Activated naive CD8-positive, alpha-beta T cell treated with anti-CD3 and anti-CD28 coated beads, Interleukin-2, amount 50 U/mL, for 16 hours (primary cell): ENCODE data around the gene CTNNA1.
"Not testable (repeated sequence)": the region's sequence is repeated elsewhere in the genome, so short reads cannot be mapped to it uniquely, and the experiment has no call there.

Source experiments
- DNase-seq: peaks from one replicate; pipeline ENCODE4 v3.0.0-alpha.2; 2020; ENCODE audit warnings: low read depth, low spot score

The CTNNA1 gene

GRCh38 chr5:138760448-138761110 lies 7.4 kb downstream of the CTNNA1 start:
- DNase-seq: no peak

- DNase-seq: not testable (repeated sequence)
These were observed 7.9 kb downstream of the CTNNA1 start for GRCh38 chr5:138761115-138761514.

DNA sequence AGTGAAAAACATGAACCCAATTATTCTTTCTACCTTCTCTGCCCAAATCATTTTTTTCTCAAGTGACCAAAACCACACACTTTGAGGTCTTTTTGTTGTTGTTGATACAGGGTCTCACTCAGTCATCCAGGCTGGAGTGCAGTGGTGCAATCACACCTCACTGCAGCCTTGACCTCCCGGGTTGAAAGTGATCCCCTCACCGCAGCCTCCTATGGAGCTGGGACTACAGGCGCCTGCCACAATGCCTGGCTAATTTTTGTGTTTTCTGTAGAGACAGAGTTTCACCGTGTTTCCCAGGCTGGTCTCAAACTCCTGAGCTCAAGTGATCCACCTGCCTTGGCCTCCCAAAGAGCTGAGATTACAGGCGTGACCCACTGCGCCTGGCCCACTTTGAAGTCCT lies 8.4 kb downstream of the CTNNA1 start:
- DNase-seq: not testable (repeated sequence)

DNA sequence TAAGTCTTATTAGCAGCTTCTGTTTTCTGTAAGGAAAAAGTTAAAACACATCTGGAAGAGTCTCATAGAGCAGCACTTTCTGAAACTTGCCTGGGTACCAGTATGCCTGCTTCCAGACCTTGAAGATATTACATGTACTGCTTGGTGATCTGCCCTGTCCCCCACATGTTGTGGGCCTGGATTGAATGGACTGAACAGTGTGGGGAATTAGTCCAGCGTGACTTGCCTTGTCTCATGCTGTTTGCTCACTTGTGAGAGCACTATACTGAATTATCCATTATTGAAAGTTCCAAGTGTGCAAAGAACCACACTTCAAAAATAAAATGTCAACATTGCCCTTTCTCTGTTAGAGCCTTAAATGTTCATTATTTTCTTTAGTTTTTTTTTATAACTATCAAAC lies 8.9 kb downstream of the CTNNA1 start:
- DNase-seq: no peak

- DNase-seq: no peak
These were observed 10.0 kb downstream of the CTNNA1 start for GRCh38 chr5:138763037-138763778.

- DNase-seq: no peak
These were observed 17.1 kb downstream of the CTNNA1 start for GRCh38 chr5:138770291-138770690.

GRCh38 chr5:138770977-138771376 lies 17.8 kb downstream of the CTNNA1 start:
- no peak for DNase-seq

GRCh38 chr5:138772986-138773594 lies 19.9 kb downstream of the CTNNA1 start:
- no peak for DNase-seq

DNA sequence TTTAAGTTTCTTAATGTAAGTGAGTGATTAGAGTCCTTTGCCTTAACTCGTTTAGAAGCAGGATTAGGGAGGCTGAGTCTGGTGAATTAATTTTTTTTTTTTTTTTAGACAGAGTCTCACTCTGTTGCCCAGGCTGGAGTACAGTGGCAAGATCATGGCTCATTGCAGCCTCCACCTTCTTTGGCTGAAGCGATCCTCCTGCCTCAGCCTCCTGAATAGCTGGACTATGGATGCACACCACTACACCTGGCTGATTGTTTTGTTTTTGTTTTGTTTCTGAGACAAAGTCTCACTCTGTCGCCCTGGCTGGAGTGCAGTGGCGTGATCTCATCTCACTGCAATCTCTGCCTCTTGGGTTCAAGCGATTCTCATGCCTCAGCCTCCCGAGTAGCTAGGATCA lies 20.4 kb downstream of the CTNNA1 start:
- not testable (repeated sequence) for DNase-seq

- DNase-seq: no peak
These were observed 21.8 kb downstream of the CTNNA1 start for GRCh38 chr5:138775034-138775433.

- DNase-seq: no peak
These were observed 25.0 kb downstream of the CTNNA1 start for GRCh38 chr5:138778234-138778633.

DNA sequence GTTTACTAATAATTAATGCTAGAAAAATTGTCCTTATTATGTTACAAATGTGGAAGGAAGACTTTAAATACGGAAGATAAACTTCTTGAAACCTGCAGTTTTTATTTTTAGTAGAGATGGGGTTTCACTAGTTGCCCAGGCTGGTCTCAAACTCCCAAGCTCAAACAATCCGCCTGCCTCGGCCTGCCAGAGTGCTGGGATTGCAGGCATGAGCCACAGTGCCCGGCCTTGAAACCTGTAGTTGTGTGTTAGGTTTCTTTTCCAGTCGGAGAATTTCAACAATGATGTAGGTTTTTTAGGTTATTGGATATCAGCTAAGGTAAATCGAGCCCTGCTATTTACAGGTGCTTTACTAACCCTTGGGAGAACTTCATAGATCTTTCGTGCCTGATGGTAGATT lies 30.8 kb downstream of the CTNNA1 start:
- DNase-seq: no peak

DNA sequence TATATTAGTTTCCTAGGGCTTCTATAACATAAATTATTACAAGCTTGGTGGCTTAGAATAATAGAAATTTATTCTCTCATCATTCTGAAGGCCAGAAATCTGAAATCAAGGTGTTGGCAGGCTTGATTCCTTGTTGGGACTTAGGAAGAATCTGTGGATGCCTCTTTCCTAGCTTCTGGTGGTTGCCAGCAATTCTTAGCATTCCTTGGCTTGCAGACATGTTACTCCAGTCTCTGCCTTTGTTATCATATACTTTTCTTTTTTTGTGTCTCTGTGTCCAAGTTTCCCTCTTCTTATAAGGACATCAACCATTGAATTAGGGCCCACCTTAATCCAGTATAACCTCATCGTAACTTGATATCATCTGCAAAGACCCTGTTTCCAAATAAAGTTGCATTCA lies 31.4 kb downstream of the CTNNA1 start:
- no peak for DNase-seq

DNA sequence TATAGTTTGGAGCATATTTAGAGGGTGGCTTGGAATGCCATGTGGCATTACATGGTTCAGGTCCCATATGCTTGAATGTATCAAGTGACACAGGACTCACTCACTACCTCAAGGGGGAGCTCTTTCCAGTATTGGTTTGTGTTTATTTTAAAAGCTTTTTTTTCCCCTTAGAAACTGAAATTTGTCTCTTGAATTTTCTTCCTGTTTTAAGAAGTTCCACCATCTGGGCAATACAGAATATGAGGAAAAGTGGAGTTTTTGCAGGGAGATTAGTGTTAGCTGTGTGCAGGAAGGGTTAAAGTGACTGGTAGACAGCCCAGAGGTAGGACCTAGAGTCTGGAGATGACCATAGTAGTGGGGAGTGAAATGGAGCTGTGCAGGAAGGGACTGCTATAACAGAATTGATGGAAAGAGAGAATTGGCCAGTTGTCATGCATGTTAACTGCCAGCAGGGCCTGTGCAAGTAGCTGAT lies 36.6 kb downstream of the CTNNA1 start:
- DNase-seq: no peak

DNA sequence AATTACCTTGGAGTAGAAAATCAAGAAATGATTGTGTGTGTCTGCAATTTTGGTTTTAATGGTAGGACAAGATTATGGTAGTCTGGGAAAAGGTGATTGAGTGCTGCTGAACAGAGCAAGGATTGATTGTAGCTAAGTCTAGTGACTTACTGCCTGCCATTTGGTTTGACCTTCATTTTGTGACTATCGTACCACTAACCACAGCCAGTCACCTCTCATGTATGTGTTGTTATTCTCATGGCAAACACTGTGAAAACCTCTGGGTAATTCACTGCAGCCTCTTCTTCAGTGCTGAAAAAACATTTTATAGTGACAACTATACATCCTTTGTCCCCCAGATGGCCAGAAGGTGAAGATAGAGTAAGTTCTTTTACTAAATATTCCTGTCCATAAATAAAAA lies 37.5 kb downstream of the CTNNA1 start:
- no peak for DNase-seq

DNA sequence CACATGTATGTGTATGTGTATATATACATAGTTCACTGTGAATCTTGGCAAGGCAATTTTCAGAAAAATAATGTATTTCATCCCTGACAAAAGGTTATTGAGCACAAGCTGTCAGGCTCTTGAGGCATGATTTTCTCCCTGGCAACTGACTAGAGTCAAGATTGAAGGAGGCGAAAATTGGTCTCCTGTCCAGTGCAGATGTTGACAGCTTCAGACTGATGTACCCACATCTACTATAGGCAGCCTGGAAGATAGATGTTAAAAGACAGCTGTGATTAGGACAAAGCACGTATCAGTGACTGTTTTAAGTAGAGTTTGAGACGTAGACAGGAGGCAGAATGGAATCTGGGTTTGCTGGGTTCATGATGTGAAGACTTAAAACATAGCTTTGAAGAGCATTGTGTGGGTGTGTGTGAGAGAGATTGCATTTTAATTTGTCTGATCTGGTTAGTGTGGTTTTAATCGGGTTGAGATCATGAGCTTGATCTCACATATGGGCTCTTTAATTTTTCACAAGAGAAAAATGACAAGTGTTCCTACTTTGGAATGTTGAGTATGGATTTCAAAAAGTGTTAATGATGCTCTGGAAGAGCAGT lies 39.1 kb downstream of the CTNNA1 start:
- no peak for DNase-seq

- no peak for DNase-seq
These were observed 40.4 kb downstream of the CTNNA1 start for GRCh38 chr5:138793575-138793974.

GRCh38 chr5:138803285-138803684 lies 50.1 kb downstream of the CTNNA1 start:
- no peak for DNase-seq

DNA sequence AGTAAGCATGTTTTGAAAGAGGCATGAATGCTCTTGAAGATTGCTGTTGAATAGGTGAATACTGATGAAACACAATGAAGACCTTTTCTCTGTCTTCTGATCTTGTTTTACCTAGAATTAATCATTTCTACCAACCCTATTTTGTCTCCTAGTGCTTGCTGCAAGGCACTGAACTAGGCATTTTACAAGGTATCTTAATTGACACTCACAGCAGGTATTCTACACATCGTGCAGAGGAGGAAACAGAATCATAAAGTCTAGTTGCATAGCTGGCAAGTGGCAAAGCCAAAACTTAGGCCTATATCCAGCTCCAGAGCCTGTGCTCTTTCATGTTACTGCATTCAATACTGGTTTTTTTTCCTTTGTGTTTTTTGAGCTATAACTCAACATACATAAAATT lies 50.7 kb downstream of the CTNNA1 start:
- DNase-seq: no peak

DNA sequence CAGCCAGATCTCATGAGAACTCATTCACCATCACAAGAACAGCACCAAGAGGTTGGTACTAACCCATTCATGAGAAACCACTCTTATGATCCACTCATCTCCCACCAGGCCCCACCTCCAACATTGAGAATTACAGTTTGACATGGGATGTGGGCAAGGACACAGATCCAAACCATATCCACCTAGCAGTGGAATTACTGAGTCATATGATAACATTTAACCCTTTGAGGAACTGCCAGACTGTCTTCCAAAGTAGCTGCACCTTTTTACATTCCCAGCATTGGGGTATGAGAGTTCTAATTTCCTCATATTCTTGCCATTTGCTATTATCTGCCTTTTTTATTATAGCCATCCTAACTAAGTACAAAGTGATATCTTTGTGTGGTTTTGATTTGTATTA lies 51.9 kb downstream of the CTNNA1 start:
- DNase-seq: no peak

GRCh38 chr5:138807182-138807581 lies 54.0 kb downstream of the CTNNA1 start:
- no peak for DNase-seq

GRCh38 chr5:138809391-138809790 lies 56.2 kb downstream of the CTNNA1 start:
- no peak for DNase-seq
